NCI-H345 (cell line): Measurements from ENCODE around the gene BARX1.

Experiments used
- DNase-seq: peaks from one replicate; lab custom pipeline; 2025; lab: John Stamatoyannopoulos, UW

BARX1 gene

DNA sequence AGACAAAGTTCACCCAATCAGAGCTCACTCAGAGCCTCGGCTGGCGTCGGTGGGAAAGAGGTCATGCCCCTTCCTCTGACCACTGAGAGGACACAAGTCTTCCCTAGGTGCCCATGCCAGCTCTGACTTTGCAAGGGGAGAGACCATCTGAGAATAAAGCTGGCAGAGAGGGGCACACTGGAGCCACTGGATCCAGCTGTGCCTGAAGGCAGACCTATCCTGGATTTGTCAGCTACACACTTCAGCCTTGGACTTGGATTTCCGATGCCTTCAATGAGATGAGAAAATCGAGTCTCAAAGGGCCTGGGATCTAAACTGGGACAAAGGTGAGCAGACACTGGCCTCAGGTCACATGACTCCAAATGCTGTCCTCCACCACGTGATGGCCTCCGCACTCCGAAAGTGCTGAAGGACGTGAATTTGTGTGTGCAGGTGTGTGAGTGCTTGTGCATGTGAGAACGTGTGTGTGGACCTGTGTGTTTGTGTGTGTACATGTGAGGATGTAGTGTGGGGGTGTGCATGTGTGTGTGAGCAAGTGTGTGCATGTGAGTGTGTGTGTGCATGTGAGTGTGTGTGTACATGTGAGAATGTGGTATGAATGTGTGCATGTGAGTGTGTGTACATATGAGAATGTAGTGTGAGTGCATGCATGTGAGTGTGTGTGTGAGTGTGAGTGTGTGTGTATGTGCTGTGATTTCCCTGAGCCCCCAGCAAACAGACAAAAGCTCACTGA lies 37.9 kb downstream of the BARX1 start:
- DNase-seq, result no peak

DNA sequence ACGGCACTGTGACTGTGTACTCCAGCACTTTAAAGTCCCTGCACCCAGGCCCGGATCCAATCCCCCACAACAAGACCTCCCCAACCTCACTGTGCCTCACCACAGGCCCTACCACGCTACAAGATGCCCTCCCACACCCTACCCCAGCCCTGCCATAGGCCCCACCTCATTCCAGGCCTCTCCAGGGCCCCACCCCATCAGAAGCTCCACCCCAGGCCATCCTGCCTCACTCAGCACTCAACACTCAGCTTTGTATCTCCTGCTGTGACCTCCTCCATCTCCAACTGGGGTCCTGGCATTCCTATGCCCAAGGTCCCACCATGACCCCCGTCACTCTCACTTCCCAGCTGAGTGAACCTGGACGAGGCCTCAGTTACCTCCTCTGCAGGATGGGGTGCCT lies 38.8 kb downstream of the BARX1 start:
- DNase-seq, result no peak

DNA sequence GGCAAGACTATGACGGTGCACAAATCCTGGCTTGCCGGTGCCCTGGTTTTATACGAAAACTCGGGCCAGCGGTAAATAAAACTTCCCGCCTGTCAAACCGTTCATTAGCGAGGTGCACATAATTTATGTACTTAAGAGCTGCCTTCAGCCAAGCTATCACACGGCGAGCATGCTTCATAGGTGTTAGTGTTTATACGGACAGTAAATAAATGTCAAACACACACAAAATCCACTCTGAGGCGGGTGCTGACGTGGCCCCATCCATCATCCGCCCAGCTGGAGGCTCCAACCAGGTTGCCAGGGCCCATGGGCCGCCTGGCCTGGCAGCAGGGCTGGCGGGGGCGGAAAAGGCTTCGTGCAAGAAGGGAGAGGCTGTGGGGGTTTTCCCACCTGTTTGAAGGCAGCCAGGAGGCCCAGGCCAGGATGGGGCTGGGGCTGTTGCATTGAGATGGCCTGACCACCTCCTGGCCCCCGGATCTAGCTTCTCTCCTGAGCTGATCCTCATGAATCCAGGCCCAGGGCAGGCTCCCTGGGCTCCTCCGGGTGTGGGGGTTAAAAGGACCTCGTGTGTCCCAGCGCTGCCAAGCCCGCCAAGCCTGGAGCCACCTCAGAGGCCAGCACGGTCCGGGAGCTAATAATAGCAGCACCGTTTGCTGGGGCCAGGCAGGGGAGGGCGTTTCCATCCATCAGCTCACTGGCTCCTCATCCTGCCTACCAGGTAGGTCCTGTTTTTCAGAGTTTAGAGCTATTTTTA lies 43.2 kb downstream of the BARX1 start:
- peak; percentile 8 for DNase-seq

DNA sequence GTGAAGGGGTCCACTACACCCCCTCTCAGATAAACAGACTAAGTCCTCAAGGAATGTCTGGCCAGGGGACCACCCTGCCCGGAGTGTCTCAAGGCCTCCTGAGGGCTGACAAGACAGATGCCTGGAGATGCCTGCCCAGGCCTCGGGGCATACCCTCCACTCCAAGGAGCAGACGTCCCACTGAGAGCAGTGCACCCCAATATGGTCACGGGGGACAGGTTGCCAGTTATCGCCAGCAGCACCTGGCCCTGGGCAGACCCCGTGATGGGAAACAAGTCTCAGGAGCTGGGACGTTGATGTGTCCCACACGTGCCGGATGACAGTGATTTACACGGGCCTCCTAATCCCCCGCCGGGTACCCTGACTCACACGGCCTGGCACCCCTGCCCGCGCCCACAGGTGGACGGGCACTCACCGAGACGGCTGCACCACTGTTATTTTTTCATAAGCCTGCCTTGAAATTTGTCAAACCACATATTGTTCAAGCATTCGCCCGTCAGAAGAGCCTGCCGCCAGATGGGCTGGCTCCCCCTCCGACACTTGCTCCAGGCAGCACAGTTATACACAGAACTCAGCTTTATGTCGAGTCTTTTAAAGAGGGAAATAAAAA lies 43.9 kb downstream of the BARX1 start:
- no peak for DNase-seq

DNA sequence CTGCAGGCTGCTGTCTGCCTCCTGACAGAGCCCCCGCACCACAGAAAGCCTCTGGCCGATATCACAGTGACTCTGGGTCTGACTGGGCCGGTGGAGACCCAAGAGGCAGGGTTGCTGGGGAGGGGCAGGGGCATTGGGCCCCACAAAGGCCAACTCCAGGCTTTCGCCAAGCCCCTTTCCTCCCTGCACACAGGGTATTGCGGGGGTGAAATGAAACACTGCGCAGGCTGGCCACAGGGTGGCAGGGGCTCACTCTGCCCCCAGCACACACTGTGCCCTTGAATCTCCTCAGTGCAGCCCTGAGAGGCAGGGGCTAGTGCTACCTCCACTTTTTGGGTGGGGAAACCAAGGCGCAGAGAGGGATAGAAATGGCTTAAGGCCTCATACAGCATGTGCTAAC lies 44.6 kb downstream of the BARX1 start:
- DNase-seq, result no peak

DNA sequence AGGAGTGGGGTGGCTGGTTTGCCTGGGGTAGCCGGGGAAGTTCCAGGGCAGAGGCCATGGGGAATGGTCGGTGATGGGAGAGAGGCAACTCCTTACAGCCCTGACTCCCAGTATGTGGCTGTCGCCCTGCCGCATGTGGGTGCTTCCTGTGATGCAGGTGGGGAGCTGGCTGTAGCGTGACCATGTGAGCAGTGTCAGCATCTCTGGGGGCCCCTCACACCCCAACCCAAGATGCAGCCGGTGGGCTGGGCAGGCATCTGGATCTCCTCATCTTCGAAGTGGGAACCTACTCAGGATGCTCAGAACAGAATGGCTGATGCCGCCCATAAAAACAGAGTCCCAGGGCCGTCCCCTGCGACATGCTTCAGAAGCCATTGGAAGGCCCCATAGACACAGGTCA lies 45.0 kb downstream of the BARX1 start:
- no peak for DNase-seq

DNA sequence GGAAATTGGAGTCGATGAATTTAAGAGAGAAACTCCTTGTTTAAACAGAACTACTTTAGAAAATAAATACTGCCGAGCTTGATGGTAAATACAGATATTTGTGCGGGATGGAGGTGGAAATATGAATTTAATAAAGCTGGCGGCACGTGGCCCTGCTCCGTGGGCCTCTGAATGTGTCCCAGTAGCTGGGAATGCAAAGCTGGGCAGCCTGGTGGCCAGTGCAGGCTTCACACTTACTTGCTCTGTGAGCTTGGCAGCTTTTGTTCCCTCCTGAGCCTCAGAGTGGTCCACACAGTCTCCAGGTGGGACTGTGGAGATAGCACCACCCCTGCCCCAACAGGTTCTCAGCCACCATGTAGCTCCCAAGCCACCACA lies 45.9 kb downstream of the BARX1 start:
- no peak for DNase-seq

DNA sequence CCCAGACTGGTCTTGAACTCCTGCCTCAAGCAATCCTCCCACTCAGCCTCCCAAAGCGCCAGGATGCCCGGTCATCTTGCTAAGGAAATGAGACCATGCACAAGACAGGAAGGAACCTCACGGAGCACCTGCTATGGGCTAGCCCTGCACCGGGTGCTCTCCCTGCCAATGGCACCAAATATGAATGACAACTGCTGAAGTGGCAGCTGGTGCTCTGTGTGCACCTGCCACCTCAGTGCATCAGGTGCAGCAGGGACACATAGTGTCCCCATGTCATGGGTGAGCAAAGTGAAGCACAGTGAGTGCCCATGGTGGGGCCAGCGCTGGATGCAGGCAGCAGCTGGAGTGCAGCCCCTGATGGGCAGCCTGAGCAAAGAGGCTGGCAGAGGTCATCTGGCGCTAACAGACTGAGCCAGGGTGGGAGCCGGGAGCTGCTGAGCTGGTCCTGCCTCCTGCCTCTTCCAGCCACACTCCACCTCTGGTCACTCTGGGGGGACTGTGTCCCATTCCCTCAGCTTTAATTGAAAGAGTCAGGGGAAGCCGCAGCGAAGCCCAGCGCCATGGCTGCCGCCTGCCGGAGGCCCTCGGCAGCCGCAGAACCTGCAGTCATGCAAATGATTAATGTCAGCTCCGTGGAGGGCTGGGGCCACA lies 46.4 kb downstream of the BARX1 start:
- DNase-seq, result peak; percentile 70

DNA sequence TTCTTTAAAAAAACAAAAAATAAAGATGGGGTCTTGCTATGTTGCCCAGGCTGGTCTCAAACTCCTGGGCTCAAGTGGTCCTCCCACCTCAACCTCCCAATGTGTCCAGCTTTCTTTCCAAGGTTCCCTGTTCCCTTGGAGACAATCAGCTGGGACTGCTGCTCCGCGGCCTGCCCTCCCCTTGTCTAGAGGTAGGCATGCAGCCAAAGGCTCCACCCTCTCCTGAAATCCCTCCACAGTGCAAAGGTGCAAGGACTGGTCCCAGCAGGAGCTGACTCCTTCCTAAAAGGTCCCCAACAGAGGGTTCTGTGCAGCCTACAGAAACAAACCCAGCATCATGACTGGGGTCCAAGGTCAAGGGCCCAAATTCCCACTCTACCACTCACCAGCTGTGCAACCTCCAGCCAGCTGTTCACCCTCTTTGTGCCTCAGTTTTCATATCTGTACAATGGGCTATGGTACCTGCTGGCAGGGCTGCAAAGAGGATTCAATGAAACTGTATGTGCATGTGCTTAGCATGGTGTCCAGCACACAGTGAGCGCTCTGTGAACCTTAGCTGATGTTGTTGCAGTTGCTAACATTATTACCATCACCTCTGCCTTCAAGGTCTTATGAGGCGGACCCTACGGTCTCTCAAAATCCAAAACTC lies 47.5 kb downstream of the BARX1 start:
- no peak for DNase-seq

DNA sequence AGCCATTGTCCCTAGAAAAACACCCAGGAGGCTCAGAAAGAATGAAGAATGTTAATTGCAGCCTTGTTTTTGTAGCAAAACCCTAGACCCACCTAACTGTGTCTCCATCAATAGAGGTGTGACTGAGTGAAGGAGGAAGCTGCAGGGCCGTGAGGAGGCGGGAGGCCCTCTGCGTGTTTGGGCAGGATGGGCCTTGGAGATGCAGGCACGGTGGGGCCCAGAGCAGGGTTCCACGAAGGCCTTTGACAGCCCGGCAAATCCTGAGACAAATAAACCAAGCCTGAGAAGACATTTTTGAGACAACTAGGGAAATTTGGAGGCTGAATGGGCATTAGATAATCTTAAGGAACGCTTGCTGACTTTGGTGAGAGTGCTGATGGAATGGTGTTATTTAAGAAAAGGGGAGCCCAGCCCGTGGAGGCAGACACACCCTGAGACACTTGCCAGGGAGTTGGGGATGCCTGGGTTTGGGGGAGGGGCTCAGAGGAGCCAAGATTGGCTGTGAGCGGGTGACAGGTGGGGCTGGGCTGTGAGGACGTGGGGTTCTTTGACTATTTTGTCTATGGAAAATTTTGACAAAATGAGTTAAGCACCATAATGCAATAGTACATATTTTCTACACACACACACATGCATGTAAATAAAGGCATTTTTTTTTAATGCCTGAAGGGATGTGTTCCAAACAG lies 48.8 kb downstream of the BARX1 start:
- DNase-seq, result no peak

DNA sequence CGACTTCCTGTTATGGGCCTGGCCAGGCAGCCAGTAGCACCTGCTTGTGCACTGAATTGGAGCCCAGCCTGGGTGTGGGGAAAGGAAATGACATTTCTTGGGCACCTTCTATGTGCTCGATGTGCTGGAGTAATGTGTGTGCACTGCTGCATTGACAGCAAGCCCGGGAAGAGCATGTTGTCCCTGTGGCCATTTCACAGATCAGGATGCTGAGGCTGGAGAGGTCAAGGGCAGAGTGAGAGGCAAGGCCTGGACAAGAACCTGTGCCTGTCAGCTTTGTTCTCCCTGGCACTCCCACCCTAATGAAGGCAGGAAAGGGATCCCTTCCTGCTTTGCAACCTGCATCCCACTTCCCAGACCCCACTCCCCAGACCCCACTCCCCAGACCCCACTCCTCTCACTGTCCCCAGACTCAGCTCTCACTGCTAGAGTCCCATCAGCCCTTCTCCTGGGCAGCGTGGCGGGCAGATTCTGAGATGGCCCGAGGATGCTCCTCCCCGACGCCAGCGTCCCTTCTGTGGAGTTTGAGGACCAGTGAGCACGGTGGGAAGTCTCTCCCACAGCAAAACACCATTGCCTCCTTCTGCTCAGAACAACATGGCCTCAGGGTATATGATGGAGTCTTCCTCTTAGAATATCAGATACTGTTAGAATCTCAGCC lies 49.6 kb downstream of the BARX1 start:
- no peak for DNase-seq

DNA sequence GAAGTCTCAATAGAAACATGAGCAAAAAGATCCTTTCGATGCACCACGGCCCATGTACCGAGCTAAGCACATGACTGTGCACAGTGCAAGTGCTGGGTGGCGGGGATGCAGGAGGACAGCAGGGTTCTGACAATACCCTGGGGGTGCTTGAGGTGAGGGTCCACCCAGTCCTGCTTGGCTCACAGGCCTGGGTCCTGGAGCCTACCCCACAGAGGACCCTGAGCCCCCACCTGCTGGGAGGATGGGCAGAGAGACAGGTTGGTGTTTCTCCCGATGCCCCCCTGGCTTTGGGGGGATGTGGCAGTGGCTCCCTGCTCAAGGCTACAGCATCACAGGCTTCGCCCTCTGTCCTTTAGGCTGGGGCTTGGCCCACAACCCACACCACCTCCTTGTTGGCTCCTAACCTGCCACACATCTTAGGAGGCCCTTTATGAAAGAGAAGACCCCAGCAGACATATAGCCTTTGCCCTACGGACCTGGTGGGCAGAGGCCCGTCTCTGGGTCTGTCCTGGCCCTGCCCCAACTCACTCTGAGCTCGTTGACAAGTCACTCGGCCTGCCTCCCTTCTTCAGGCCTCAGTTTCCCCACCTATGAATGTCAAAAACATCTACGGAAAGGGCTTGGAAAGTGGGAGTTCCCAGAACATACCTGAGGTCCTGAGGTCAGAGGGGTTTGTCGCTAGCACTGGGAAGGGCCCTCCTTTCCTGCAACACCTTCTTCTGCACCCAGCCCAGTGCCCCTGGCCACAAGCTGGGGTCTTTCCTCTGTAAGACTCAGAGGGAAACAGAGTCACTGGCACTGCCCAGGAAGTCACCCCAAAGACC lies 50.3 kb downstream of the BARX1 start:
- no peak for DNase-seq

DNA sequence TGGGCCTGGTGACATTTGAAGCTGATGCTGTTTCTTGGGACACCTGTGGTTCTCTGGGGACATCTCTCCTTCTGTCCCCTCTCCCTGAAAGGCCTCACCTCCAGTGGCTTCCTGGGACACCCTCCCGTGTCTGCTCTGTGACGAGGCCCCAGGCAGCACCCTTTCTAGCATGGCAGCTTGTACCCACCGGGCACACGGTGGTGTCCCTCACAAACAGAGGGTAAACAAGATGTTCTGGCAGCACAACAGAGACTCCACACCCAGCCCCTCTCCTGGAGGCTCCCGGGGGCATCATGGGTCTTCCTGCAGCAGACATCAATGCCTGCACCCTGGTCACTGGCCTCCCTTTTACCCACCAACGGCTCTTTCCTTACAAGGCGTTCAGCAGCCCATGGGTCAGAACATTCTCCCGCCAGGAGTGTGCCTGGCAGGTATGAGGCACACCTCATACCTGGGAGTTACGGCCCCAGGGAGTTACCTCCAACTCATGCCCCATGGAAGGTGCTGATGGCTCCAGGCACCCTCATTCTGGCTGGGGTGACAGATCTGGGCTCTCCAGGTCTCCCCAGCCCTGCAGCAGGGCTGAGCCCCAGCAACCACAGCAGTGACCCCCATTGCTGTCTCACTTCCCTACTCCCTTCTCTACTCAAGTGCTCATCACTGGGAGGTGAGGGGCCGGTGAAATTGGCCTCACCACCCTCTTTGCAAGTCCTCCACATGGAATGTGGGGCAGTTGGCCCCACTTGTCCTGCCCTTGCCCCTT lies 51.1 kb downstream of the BARX1 start:
- no peak for DNase-seq

DNA sequence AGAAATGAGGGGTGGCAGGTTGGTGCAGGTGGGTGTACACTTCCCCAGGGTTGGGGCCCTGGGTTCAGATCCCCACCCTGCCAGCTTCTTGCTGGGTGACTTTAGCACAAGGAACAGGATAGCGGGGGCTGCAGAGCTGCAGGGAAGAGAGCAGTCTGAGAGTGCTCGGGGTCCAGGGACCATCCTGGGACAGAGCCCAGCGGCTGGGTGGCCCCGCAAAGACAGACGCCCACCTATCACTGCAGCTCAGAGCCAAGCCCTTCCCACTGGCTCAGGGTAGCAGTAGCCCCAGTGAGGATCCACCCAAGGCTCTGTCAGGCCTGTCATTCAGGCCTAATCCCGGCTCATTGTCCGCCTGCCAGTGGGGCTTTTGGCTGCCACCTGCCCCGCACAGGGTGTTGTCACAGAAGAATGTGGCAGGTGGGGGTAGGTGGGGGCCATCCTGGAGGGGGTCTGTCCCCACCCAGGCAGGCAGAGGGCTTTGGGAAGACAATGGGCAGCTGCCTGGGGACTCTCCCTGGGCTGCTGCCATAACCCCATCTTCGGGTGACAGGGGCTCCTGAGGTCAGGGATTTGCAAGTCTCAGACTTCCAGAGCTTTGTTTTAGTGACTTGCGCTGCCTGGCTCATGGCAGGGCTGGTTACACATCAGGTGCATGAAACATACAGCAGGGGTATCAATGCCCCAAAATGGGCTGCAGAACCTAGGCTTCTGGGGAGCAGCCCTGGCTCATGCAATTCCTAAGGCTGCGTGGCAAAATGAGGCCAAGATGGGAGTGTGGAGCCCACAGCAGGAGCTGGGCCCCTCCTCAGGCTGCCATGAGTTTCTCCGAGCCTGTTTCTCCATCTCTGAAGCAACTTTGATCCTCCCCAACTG lies 52.1 kb downstream of the BARX1 start:
- no peak for DNase-seq

DNA sequence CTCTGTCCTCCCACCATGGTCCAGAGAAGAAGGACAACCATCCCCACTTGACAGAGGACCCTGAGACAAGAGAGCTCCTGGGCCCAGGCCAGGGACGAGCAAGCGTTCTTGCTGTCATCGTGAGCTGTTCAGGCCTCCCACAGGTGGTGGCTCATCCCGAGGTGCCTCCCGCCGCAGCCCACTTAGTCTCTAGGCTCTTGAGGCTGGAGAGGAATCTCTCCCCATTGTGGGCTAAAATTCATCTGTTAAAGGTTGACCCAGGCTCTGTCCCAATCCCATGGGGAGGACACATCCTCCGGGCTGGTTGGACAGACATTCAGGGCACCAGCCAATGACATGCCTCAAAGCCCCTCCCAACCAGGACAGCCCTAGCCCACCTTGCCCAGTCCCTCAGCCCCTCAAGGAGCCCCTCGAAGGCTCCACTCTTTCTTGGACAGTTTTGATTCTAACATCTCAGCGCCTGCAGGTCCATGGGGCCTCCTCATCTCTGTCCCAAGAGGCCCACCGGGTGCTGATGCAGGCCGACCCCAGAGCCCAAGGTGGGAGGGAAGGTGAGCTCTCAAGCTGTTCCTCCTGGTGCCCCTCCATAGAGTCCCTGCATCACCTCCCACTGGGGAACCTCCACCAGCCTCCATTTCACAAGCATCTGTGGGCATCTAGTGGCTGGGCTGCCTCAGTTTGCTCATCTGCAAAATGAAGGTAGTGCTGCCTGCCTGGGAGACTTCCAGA lies 52.9 kb downstream of the BARX1 start:
- no peak for DNase-seq
